GOT3 (cell line): ENCODE results near the gene PC.
A peak's percentile ranks its signal among the peaks of the same experiment; 100 is the strongest.

Source experiments
- DNase-seq: peaks from one replicate; lab custom pipeline; 2025; ENCODE audit warnings: mixed read lengths; lab: John Stamatoyannopoulos, UW

PC gene

DNA sequence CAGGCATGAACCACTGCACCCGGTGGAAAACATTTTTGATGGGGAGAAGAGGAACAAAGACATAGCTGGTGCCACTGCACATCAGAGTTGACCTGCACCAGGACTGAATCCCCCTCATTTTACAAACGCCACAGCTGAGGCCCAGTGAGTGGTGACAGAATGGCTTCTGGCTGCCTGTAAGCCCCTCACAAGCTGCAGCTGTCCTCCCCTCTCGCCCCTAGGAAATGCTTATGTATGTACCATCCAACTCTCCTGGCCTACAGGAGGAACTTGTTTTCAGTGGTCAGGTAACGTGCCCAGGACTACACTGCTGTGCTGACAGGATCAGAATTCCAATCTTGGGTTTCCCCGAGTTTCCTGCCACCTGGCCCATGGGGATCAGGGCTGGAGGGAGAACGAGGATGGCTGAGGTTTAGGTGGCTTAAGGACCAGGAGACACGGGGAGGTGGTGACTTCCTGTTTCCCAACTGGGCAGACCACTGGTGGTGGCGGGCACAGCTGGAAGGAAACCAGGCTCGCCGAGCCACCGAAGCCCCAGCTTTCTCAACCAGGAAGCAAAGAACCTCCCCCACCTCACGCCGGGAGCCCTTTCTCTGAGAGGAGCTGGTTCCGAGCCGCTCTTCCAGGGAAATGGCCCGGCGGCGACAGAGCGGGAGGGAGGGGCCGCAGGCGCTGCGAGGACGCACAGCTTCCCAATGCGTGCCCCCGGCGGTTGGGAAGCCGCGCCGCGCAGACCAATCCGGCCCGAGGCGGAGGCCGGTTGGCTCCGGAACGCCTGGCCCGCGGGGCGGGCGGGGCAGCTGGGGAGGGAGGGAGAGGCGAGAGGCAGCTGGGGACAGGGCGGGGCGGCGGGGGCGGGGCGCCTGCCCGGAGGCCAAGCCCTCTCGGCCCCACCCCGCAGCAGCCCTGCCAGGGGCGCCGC, 102.3 kb downstream of the PC start:
- DNase-seq: peak; percentile 63

DNA sequence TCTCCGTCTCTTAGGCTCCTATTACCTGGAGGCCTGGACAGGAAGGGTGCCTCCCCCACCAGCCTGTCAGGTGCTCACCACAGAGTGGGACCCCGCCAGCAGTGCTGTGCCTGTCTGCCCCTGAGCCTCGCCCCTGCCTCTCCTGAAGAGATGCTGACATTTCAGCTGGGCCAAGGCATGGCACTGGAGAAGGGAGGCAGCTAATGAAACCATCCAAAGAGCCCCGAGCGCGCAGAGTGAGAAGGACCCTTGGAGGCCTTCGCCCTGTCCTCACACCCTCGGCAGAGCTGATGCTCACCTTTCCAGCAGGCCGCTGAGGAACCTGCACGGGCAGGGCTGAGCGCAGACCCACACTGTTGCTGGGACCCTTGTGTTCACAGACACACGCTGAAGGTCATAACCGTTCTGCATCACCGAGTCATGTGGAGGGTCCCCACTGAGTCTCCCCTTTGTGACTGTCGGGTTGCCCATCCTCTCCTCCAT, 103.4 kb downstream of the PC start:
- DNase-seq: no peak

DNA sequence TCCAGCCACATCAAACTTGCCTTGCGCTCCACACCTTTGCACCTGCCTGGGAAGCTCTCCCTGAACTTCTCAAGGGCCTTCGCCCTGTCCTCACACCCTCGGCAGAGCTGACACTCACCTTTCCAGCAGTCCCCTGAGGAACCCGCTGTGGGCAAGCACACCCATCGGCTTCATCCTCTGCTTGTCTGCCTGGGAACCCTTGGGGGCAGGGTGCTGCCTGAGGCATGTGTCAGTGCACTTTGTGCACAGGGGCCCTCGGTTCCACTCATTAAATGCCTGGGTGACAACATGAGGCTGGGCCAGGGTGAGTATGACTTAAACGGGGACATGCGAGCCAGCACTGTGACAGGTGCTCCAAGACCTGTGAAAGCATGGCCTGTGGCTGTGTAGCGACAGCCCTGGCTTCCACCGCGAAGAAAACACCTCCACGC, 103.9 kb downstream of the PC start:
- DNase-seq: no peak

DNA sequence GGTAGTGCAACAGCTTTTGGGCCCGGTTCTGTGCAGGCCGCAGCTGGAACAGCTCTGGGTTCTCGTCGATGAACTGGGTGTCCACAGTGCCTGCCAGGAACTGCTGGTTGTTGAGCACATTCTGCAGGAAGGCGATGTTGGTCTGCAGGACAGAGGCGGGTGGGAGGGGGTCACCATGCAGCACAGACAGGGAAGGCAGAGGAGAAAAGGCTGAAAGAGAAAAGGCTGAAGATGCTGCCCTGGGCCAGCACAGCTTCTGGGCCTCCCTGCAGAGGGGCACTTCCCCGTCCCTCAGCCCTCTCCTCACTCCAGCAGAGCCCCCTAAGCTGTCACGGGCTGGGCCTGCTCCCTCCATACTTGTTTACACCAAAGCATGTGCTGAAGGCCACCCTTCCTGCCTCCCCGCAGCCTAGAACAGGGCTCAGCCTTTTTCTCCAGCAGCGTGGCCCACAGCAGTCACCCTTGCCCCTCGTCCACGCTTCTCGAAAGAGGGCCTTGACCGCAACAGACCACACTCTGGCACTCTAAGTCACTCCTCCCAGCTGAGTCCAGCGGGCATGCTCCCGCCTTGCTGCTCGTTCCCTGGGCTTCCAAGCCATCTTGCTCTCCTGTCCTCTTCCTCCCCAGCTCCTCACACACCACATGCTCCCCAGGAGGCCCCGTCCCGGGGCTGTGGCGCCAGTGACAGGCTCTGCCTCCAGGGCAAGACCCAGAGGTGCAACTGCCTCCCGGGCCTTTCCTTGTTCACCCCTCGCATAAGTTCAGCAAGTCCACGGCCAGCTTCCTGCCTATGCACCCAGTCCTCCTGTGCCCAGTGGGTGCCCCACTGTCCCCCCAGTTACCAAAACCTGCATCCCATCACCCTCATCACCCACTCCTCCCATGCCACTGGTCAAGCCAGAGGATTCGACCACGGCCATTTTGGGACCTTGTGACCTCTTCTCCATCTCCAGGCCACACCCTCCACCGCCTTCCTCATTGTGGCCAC, 104.6 kb downstream of the PC start:
- no peak for DNase-seq

DNA sequence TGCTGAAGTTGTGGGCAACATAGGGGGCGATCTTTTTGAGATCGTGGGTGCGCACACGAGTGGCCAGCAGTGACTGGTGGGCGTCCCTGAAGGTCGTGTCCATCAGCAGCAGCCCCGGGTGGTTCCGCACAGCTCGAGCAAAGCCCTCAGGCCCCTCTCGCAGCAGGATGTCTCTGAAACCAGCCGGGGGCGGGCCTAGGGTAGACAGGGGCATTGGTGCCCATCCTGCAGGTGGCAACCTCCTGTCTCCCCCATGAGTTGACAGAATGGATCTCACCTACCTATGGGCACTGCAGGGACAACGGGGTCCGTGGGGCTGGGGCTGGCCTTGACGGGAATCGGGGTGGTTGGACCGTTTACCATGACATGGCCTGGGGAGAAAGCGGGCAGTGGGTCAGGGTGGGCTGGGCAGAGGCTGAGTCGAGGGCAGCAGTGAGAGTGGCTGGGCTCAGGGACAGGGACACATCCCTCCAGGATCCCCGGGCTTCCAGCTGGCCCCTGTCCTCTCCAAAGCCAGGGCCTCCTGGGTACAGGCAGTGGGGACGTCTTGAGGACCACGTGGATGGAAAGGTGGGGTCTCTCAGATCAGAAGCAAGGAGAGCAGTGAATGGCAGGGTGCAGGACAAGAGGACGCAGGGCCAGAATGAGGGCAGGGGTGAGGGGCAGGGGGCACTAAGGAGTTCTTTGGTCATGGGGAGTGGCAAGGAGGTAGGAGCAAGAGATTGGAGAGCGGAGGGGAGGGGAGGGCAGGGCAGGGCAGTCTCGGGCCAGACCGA, 105.5 kb downstream of the PC start:
- DNase-seq: no peak

DNA sequence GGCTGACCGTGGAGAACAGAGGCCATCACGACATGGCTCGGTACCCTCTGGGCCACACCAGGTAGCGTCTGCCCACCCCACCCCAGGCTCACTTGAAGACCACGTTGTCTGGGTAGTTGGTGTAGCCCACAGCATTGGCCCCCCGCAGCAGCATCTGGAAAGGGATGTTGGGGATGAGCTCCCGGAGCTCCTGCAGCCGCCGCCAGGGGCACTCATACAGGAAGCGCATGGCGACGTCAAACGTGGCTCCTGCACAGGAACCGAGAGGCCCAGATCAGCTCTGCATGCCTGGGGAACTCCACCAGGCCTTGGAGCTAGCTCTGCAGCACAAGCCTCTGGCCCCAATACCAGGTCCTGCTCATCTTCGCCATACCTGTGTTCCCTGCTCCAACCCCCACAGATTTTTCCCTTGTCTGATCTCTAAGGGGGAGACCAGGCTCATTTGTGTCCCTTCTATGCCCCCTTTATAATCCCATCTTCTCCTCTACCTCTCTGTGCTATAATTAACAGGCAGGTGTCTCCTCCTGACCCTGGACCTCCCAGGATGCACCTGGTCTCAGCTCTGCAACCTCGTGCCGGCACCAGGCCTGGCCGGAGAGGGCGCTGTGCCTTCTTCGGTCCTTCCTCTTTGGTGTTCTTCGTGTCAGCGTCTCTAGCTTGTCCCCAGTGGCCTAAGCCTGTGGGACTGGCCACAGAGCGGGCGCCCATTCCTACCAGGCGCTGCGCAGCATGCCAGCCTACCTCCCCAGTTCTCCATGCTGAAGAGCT, 106.3 kb downstream of the PC start:
- DNase-seq: no peak

DNA sequence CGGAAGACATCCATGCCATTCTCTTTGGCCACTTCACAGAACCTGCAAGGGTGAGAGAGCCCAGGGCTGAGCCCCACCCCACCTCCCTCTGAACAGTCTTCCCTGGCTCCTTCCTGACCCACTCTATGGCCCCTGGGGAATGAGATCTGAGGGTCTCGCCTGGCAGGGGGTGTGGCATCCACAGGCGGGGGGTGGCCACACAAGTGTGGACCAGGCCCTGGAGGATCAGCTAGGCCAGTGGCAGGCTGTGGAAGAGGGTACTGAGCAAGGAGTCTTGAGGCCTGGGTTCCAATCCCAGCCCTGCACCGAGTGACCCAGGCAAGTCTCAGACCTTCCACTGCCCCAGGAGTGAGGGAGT, 107.0 kb downstream of the PC start:
- no peak for DNase-seq

DNA sequence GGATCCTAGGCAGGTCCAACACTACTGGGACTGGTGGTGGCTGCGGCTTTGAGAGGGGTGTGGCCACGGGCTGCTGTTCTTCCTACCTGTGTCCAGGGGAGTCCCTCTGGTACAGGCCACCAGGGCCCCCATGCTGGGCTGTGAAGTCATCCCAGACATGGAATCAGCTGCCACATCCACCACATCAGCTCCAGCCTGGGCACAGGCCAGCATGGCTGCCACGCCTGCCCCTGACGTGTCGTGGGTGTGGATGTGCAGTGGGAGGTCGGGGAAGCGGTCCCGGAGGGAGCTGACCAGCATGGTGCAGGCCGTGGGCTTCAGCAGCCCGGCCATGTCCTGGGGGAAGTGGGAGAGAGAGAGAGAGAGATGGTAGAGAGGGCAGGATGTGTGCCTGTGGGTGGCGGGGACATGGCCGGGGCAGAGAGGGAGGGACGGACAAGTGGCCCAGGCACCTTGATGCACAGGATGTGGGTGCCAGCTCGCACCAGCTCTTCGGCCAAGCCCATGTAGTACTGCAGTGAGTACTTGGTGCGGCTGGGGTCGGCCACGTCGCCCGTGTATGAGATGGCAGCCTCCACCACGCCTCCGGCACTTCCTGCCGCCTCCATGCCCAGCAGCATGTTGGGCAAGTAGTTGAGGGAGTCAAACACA, 107.5 kb downstream of the PC start:
- DNase-seq: no peak

DNA sequence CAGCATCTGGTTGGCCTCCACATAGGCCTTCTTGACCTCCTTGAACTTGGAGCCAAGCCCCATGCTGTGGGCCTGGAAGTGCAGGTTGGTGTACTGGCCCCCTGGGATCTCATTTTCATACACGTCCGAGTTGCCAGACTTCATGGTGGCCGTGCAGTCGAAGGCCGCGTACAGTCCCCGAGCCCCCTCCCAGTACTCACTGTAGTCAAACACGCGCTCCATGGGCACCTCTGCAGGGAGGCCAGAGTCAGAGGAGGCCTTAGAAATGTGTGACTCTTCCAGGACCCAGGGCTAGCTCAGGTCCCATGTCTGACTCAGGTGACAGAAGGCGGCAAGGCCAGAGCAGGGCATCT, 108.0 kb downstream of the PC start:
- DNase-seq: no peak

DNA sequence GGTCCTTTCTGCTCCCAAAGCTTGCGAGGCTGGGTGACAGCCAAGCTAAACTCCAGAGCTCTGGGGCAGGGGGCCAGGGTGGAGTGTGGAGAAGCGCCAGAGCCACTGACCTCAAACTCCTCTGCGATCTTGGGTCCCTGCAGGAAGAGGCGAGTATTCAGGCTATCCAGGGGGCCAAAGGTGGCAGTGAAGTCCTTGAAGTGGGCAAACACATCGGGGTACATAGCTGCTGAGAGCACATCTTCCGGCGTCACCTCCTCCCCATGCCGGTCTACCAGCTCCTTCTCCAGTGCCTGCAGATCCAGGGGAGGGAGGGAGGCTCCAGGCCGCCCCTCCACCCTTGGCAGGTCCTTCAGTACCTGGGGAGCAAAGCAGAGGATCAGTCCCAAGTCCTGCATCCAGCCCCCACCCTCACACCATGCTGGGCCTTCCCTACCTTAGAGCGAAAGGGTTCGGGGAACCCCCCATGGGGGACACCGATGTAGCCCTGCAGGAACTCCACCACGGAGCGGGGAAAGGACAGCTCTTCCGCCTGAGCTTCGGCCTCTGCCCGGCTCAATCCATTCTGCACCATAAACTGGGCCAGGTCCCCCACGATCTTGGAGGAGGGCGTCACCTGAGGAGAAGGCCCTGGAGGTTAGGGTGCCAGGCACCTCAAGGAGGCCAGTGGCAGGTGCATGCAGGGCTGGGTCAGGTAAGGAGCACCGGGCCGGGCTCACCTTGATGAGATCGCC, 108.5 kb downstream of the PC start:
- no peak for DNase-seq

DNA sequence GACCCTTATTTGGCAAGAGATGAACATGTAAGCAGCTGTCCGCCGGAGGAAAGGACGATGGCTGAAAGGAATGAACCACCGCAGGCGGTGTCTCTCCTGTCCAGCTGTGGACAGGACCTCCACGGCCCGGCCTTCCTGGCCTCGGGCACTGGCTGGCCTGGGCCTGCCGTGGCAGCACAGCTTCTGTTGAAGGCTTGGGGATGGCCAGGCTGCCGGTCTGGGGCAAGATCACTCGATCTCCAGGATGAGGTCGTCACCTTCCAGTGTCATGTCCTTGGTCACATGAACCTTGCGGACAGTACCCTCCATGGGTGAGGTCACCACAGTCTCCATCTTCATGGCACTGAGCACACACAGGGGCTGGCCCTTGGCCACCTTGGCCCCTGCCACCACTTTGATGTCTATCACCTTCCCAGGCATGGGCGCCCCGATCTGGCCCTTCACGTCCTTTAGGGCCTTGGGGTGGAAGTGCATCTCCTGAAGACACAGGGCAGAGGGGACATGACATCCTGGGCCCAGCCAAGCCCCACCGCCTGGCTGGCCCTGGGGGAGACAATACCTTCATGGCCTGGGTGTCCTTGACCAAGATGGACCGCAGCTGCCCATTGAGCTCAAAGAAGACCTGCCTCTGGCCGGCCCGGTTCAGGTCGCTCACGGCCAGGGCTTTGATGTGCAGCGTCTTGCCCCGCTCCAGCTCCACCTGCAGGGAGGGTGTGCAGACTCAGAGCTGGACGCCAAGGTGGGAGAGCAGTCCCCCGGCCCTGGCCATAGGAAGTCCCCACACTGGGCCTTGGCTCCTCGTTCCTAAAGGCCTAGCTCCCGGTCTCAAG, 109.3 kb downstream of the PC start:
- DNase-seq: no peak

DNA sequence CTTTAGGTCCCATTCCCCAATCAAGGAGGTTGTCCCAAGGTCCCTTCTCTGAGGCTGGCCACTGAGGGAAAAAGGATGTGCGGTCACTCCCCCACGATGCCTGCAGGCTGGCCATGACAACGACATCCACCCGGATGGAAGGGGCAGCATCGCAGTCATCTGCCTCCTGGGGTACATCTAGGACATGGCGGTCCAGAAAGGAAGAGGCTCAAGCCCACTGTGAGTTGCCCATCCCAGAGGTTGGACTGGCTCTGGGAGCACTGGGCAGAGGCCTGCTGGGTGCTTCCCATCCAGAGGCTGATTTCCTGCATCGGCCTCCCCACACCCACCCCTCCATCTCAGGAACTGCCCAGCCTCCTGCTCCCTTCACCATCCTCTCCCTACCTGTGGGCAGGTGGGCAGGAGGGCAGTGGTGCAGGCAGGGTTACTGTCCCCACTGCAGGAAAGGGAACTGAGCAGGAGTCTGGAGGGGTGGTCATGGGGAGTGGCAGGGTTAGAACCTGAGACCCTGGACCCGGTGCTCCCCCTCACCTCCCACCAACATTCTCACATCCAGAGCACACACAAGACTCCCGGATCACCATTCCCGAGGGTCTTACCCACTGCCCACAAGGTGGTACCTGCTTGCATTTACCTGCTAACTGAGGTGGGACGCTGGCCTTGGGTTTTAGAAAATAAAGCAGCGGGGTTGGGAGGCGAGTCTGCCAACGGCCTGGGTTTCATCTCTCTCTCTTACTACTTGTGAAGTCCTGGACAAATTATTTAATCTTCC, 110.5 kb downstream of the PC start:
- DNase-seq: no peak

DNA sequence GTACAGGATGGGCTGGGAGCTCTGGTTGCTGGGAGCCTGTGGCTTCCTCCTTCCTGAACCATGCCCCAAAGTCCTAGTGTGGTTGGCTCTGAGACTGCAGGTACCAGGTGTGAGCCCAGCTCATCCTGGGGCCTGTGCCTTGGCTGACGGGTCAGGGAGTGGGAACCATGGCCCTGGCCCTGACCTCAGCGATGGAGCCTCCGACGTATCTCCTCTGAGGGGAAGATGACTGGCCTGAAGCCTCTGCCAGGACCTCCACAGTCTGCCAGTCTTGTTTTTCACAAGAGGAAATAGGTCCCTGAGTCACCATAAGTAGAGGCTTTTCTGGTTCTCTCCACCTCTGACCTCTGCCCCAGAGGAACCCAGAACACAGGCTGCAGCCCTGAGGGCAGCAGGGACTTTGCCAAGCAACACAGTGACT, 111.5 kb downstream of the PC start:
- no peak for DNase-seq

DNA sequence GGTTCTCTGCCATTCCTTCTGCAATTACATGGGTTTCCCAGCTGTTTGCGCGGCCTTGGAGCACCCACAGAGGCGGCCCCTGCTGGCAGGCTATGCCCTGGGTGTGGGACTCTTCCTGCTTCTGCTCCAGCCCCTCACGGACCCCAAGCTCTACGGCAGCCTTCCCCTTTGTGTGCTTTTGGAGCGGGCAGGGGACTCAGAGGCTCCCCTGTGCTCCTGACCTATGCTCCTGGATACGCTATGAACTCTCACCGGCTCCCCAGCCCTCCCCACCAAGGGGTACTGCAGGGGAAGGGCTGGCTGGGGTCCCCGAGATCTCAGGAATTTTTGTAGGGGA, 112.3 kb downstream of the PC start:
- no peak for DNase-seq

DNA sequence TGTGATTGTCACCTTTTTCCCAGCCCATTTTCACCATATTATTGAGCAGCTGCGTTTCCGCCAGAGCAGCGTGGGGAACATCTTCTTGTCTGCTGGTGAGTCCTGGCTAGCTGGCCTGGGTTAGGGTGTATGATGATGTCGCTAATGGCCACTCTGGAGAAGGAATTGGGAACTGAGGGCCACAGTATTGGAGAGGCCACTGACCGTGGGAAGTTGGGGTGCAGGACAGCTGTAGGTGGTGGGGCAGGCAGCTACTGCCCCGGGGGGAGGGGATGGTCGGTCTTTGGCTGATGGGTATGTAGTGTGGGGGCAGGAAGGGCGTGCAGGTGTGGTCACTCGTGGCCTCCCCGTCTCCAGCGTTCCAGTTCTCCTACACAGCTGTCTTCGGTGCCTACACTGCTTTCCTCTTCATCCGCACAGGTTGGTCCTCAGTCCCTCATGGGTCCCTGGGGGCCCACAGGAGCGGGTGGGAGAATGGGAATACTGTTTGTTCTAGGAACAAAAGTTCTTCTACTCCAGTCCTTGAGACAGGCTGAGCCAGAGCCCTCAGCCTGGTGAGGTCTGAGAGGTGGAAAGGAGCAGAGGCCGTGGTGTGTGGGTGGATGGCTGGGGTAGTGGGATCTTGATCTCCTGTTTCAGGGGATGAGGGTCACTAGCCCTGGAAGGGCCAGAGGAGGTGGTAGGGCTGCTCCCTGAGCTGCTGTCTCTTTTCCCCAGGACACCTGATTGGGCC, 112.9 kb downstream of the PC start:
- no peak for DNase-seq

DNA sequence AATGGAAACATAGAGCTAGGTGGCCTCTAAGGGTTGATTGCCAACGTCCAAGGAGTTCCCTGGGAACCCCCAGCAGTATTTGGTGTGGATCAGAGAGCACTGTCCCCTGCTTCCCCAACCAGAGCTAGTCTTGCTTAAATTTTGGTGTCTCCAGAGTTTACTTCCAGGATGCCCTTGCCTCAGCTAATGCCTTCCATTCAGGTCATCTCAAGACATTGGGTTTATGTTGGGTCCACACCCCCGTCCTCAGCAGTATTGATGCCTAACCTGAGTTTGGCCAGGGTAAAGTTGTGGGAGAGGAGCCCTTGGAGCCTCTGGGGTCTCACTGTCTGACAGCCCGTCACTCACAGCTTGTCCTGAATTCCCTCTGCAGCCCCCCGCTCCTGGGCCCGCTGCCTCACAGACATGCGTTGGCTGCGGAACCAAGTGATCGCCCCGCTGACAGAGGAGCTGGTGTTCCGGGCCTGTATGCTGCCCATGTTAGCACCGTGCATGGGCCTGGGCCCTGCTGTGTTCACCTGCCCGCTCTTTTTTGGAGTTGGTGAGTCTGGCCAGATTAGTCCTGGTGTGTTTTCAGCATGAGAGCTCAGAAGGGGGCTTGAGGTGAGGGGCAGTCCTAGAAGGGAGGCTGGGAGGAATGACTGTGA, 113.6 kb downstream of the PC start:
- no peak for DNase-seq
